ENCODE results near the gene OPA1.

The OPA1 gene

GRCh38 chr3:193656445-193656844, 63.4 kb downstream of the OPA1 start:
- no peak for DNase-seq

- DNase-seq: no peak
These were observed 63.9 kb downstream of the OPA1 start for GRCh38 chr3:193656878-193657282.

GRCh38 chr3:193660171-193660570, 67.2 kb downstream of the OPA1 start:
- DNase-seq: no peak

GRCh38 chr3:193660698-193661411, 67.8 kb downstream of the OPA1 start:
- DNase-seq: no peak

GRCh38 chr3:193662757-193663322, 69.8 kb downstream of the OPA1 start:
- no peak for DNase-seq

GRCh38 chr3:193665370-193665989, 72.5 kb downstream of the OPA1 start:
- peak; percentile 20 for DNase-seq

- DNase-seq: no peak
These were observed 80.8 kb downstream of the OPA1 start for GRCh38 chr3:193673845-193674244.

- no peak for DNase-seq
These were observed 81.7 kb downstream of the OPA1 start for GRCh38 chr3:193674714-193675113.

GRCh38 chr3:193677734-193678133, 84.7 kb downstream of the OPA1 start:
- DNase-seq: no peak

GRCh38 chr3:193680220-193680619, 87.2 kb downstream of the OPA1 start:
- DNase-seq: no peak

- DNase-seq: no peak
These were observed 88.6 kb downstream of the OPA1 start for GRCh38 chr3:193681631-193682030.

GRCh38 chr3:193686665-193687483, 93.9 kb downstream of the OPA1 start:
- no peak for DNase-seq

- no peak for DNase-seq
These were observed 96.1 kb downstream of the OPA1 start for GRCh38 chr3:193688834-193689714.

- no peak for DNase-seq
These were observed 100.8 kb downstream of the OPA1 start for GRCh38 chr3:193693774-193694173.

- no peak for DNase-seq
These were observed 109.1 kb downstream of the OPA1 start for GRCh38 chr3:193701953-193702635.

- DNase-seq: no peak
These were observed 110.0 kb downstream of the OPA1 start for GRCh38 chr3:193702967-193703366.

GRCh38 chr3:193704431-193704830, 111.4 kb downstream of the OPA1 start:
- DNase-seq: no peak

GRCh38 chr3:193708270-193708669, 115.3 kb downstream of the OPA1 start:
- DNase-seq: no peak

- DNase-seq: no peak
These were observed 117.5 kb downstream of the OPA1 start for GRCh38 chr3:193710286-193711165.

GRCh38 chr3:193711166-193711485, 118.1 kb downstream of the OPA1 start:
- DNase-seq: no peak

- no peak for DNase-seq
These were observed 118.5 kb downstream of the OPA1 start for GRCh38 chr3:193711523-193711963.
